Dedifferentiated amniotic fluid mesenchymal stem cell (primary cell): Measurements from ENCODE around the gene CAMKMT.
"Not testable (repeated sequence)": the region's sequence is repeated elsewhere in the genome, so short reads cannot be mapped to it uniquely, and the experiment has no call there.

ENCODE experiments used
- DNase-seq: peaks from one replicate; pipeline ENCODE4 v3.0.0-alpha.2; 2016; ENCODE audit errors: extremely low spot score

CAMKMT gene

GRCh38 chr2:44505664-44506063 lies 143.9 kb downstream of the CAMKMT start:
- DNase-seq: not testable (repeated sequence)

- DNase-seq: no peak
These were observed 148.5 kb downstream of the CAMKMT start for GRCh38 chr2:44510246-44510645.

- no peak for DNase-seq
These were observed 153.7 kb downstream of the CAMKMT start for GRCh38 chr2:44515416-44515815.

GRCh38 chr2:44519026-44519425 lies 157.3 kb downstream of the CAMKMT start:
- no peak for DNase-seq

GRCh38 chr2:44522846-44523245 lies 161.1 kb downstream of the CAMKMT start:
- no peak for DNase-seq

- no peak for DNase-seq
These were observed 162.7 kb downstream of the CAMKMT start for GRCh38 chr2:44524347-44524926.

- DNase-seq: no peak
These were observed 164.6 kb downstream of the CAMKMT start for GRCh38 chr2:44526352-44526751.

- peak; percentile 69 for DNase-seq
These were observed 166.8 kb downstream of the CAMKMT start for GRCh38 chr2:44528595-44528994.

- no peak for DNase-seq
These were observed 167.7 kb downstream of the CAMKMT start for GRCh38 chr2:44529448-44529847.

GRCh38 chr2:44531289-44531688 lies 169.5 kb downstream of the CAMKMT start:
- no peak for DNase-seq

- no peak for DNase-seq
These were observed 170.3 kb downstream of the CAMKMT start for GRCh38 chr2:44532031-44532430.

GRCh38 chr2:44533508-44533907 lies 171.8 kb downstream of the CAMKMT start:
- no peak for DNase-seq

- no peak for DNase-seq
These were observed 173.6 kb downstream of the CAMKMT start for GRCh38 chr2:44535376-44535775.

- no peak for DNase-seq
These were observed 175.5 kb downstream of the CAMKMT start for GRCh38 chr2:44537264-44537663.

GRCh38 chr2:44542520-44542919 lies 180.8 kb downstream of the CAMKMT start:
- DNase-seq: no peak

GRCh38 chr2:44543773-44544725 lies 182.3 kb downstream of the CAMKMT start:
- peak; percentile 26 for DNase-seq

- DNase-seq: no peak
These were observed 183.3 kb downstream of the CAMKMT start for GRCh38 chr2:44545005-44545404.

GRCh38 chr2:44546459-44547127 lies 184.8 kb downstream of the CAMKMT start:
- no peak for DNase-seq

GRCh38 chr2:44547718-44548117 lies 186.0 kb downstream of the CAMKMT start:
- no peak for DNase-seq

GRCh38 chr2:44548221-44549098 lies 186.7 kb downstream of the CAMKMT start:
- DNase-seq: no peak

- DNase-seq: peak; percentile 84
These were observed 187.3 kb downstream of the CAMKMT start for GRCh38 chr2:44549099-44549471.

GRCh38 chr2:44549856-44550255 lies 188.1 kb downstream of the CAMKMT start:
- DNase-seq: no peak
